CD4-positive, alpha-beta memory T cell (primary cell): Measurements from ENCODE around the gene ZC3H4. TPM values are rescaled to one million over a fixed set of nuclear protein-coding genes. Genes with fewer than 3 reads are reported as not detected.
A peak's percentile ranks its signal among the peaks of the same experiment; 100 is the strongest.

Experiments
- CTCF ChIA-PET: fragments of 350-600 bp; sonication (Branson Sonifier 250); formaldehyde crosslinking; loops from one replicate; lab custom pipeline; 2021; ENCODE audit warnings: inconsistent platforms; ENCODE audit not compliant: partially characterized antibody; lab: Charles Lee
- POLR2A ChIA-PET: fragments of 350-600 bp; sonication (Branson Sonifier 250); formaldehyde crosslinking; loops from one replicate; lab custom pipeline; 2021; ENCODE audit not compliant: partially characterized antibody; lab: Charles Lee
- DNase-seq, 5 donors: peaks; one replicate each; pipeline versions ENCODE4 v3.0.0 to v3.0.0-alpha.2; 2020 to 2022; ENCODE audit warnings: mixed read lengths in 1 of 5
- H3K27ac ChIP-seq: one replicate; pipeline ENCODE4 v1.7.0; 2013; ENCODE audit warnings: low read depth, low read length
- H3K27me3 ChIP-seq: 2 replicates; pipeline ENCODE4 v1.7.0; 2013; ENCODE audit warnings: mild to moderate bottlenecking, low read length, moderate library complexity; ENCODE audit not compliant: insufficient read depth
- H3K36me3 ChIP-seq: 2 replicates; pipeline ENCODE4 v1.7.0; 2013; ENCODE audit warnings: mild to moderate bottlenecking, low read length, moderate library complexity; ENCODE audit not compliant: insufficient read depth
- H3K4me1 ChIP-seq: 2 replicates; pipeline ENCODE4 v1.7.0; 2013; ENCODE audit warnings: mild to moderate bottlenecking, low read length, moderate library complexity; ENCODE audit not compliant: insufficient read depth
- H3K4me3 ChIP-seq, 2 donors: one replicate each; pipeline ENCODE4 v1.7.0; 2013; ENCODE audit warnings: low read length in 2 of 2, mild to moderate bottlenecking in 1 of 2
- H3K9me3 ChIP-seq, 2 donors: one replicate each; pipeline ENCODE4 v1.7.0; 2013; ENCODE audit warnings: low read length in 2 of 2, control low read depth in 1 of 2; ENCODE audit not compliant: control insufficient read depth in 1 of 2
- H3K27ac Mint-ChIP-seq, 7 donors: one replicate each; pipeline ENCODE4 v1.8.0; 2020 to 2021; ENCODE audit warnings: mixed read lengths in 7 of 7, mild to moderate bottlenecking in 6 of 7, inconsistent platforms in 3 of 7, moderate library complexity in 3 of 7
- H3K27me3 Mint-ChIP-seq, 2 donors: one replicate each; pipeline ENCODE4 v1.8.0; 2020 to 2021; ENCODE audit warnings: mixed read lengths in 2 of 2
- H3K36me3 Mint-ChIP-seq, 2 donors: one replicate each; pipeline ENCODE4 v1.8.0; 2020 to 2021; ENCODE audit warnings: mixed read lengths in 2 of 2, inconsistent platforms in 1 of 2, mild to moderate bottlenecking in 1 of 2
- H3K4me1 Mint-ChIP-seq, 4 donors: one replicate each; pipeline ENCODE4 v1.8.0; 2020 to 2021; ENCODE audit warnings: mixed read lengths in 4 of 4, mild to moderate bottlenecking in 1 of 4
- H3K4me3 Mint-ChIP-seq, 8 donors: one replicate each; pipeline ENCODE4 v1.8.0; 2020 to 2021; ENCODE audit warnings: mixed read lengths in 8 of 8, mild to moderate bottlenecking in 7 of 8, moderate library complexity in 6 of 8, inconsistent platforms in 3 of 8
- H3K9me3 Mint-ChIP-seq, 8 donors: one replicate each; pipeline ENCODE4 v1.8.0; 2020 to 2021; ENCODE audit warnings: mixed read lengths in 8 of 8, mild to moderate bottlenecking in 5 of 8, inconsistent platforms in 3 of 8, moderate library complexity in 1 of 8
- intact Hi-C: fragments of 100-400 bp; cut with micrococcal nuclease; formaldehyde crosslinking; loops from one replicate; pipeline ENCODE4 v1.15.1; 2023
- polyA plus RNA-seq, 2 donors: library from polyadenylated mRNA; unstranded; fragments of 300-500 nt; fragmentation: Illumina TruSeq; gene quantifications; one replicate each; pipeline ENCODE4 v1.2.3, GENCODE V29; 2021
- total RNA-seq, 2 experiments: library from RNA; stranded (reverse); gene quantifications; one replicate each; pipeline ENCODE4 v1.2.3, GENCODE V29; 2021

Gene ZC3H4
- total and polyA plus RNA-seq, 4 experiments from 2014 or later, result 0.33 to 75.7 (median 39.1) TPM

- Histone ChIP-seq H3K27me3 (peaks cover 26% of the 10 kb centered on the region), H3K4me3 (no peak overlapping the region), H3K27ac (no peak overlapping the region), H3K4me1 (peaks cover 16% of the 10 kb centered on the region), H3K9me3 (no peaks in the 10 kb centered on the region), H3K36me3 (no peaks in the 10 kb centered on the region)
- DNase-seq, result no peak
- Mint-ChIP-seq H3K4me1 (peaks cover 5 to 16% (median 9%) of the 10 kb centered on the region in 4 donors), H3K9me3 (peaks cover 0 to 2% (median 0%) of the 10 kb centered on the region in 8 donors), H3K27ac (no peak overlapping the region), H3K27me3 (peaks cover 46 to 50% of the 10 kb centered on the region in 2 donors), H3K4me3 (no peak overlapping the region), H3K36me3 (no peaks in the 10 kb centered on the region)
- intact Hi-C loops, result no loop called here
- POLR2A ChIA-PET, result no interaction called here
- CTCF ChIA-PET, result interaction anchor here (1.9 kb wide), 1 partner anchor 15 kb away, joined by 17 read pairs; no protein-coding TSS in a partner anchor
These were observed 85.9 kb downstream of the ZC3H4 start for GRCh38 chr19:47027586-47028088.

GRCh38 chr19:47026889-47027288 lies 86.7 kb downstream of the ZC3H4 start:
- CTCF ChIA-PET, result interaction anchor here (3.5 kb wide), 1 partner anchor 14 kb away, joined by 27 read pairs; no protein-coding TSS in a partner anchor

GRCh38 chr19:47026156-47026555 lies 87.4 kb downstream of the ZC3H4 start:
- ChIA-PET CTCF (interaction anchor here (3.5 kb wide), 1 partner anchor 13 kb away, joined by 27 read pairs; no protein-coding TSS in a partner anchor), POLR2A (no interaction called here)
- intact Hi-C loops, result no loop called here
- Mint-ChIP-seq H3K27me3 (peaks cover 46 to 51% of the 10 kb centered on the region in 2 donors), H3K27ac (no peak overlapping the region), H3K4me1 (peaks cover 6 to 10% (median 9%) of the 10 kb centered on the region in 4 donors), H3K36me3 (no peaks in the 10 kb centered on the region), H3K4me3 (peak overlapping the region in 1 of 8 donors; percentile 38), H3K9me3 (peaks cover 0 to 2% (median 0%) of the 10 kb centered on the region in 8 donors)
- no peak overlapping the region for H3K4me3 ChIP-seq
- peaks cover 21% of the 10 kb centered on the region for H3K4me1 ChIP-seq
- H3K27ac ChIP-seq, result no peak overlapping the region
- DNase-seq, result no peak
- no peaks in the 10 kb centered on the region for H3K9me3 ChIP-seq
- H3K27me3 ChIP-seq, result peaks cover 39% of the 10 kb centered on the region
- no peaks in the 10 kb centered on the region for H3K36me3 ChIP-seq

More at GRCh38 chr19:47026889-47027288, 86.7 kb downstream of the ZC3H4 start:
- Mint-ChIP-seq H3K4me1 (peaks cover 5 to 9% (median 8%) of the 10 kb centered on the region in 4 donors), H3K27ac (no peak overlapping the region), H3K36me3 (no peaks in the 10 kb centered on the region), H3K4me3 (no peak overlapping the region), H3K9me3 (peaks cover 0 to 2% (median 0%) of the 10 kb centered on the region in 8 donors), H3K27me3 (peaks cover 48 to 49% of the 10 kb centered on the region in 2 donors)
- DNase-seq, result no peak
- Histone ChIP-seq H3K4me3 (no peak overlapping the region), H3K27me3 (peaks cover 31% of the 10 kb centered on the region), H3K4me1 (peaks cover 14% of the 10 kb centered on the region), H3K9me3 (no peaks in the 10 kb centered on the region), H3K27ac (no peak overlapping the region), H3K36me3 (no peaks in the 10 kb centered on the region)
- intact Hi-C loops, result no loop called here
- POLR2A ChIA-PET, result no interaction called here

- H3K4me1 ChIP-seq, result peaks cover 31% of the 10 kb centered on the region
- ChIA-PET POLR2A (interaction anchor here (0.7 kb wide), 1 partner anchor 19 kb away, joined by 5 read pairs; no protein-coding TSS in a partner anchor), CTCF (interaction anchor here (3.5 kb wide), 1 partner anchor 11 kb away, joined by 27 read pairs; no protein-coding TSS in a partner anchor)
- no peak for DNase-seq
- H3K4me1 Mint-ChIP-seq, result peaks cover 7 to 16% (median 12%) of the 10 kb centered on the region in 4 donors
- H3K27ac ChIP-seq, result no peak overlapping the region
- peaks cover 0 to 2% (median 0%) of the 10 kb centered on the region in 8 donors for H3K9me3 Mint-ChIP-seq
- intact Hi-C loops, result no loop called here
- H3K27me3 Mint-ChIP-seq, result peaks cover 42 to 48% of the 10 kb centered on the region in 2 donors
- H3K36me3 ChIP-seq, result no peaks in the 10 kb centered on the region
- H3K36me3 Mint-ChIP-seq, result no peaks in the 10 kb centered on the region
- no peak overlapping the region for H3K4me3 ChIP-seq
- no peak overlapping the region for H3K27ac Mint-ChIP-seq
- no peaks in the 10 kb centered on the region for H3K9me3 ChIP-seq
- H3K4me3 Mint-ChIP-seq, result no peak overlapping the region
- peaks cover 42% of the 10 kb centered on the region for H3K27me3 ChIP-seq
These were observed 89.1 kb downstream of the ZC3H4 start for GRCh38 chr19:47024502-47024901.

GRCh38 chr19:47023448-47023794 lies 90.2 kb downstream of the ZC3H4 start:
- Histone ChIP-seq H3K9me3 (no peaks in the 10 kb centered on the region), H3K4me1 (peaks cover 31% of the 10 kb centered on the region), H3K27ac (no peak overlapping the region), H3K36me3 (no peaks in the 10 kb centered on the region), H3K27me3 (peaks cover 38% of the 10 kb centered on the region), H3K4me3 (no peak overlapping the region)
- Mint-ChIP-seq H3K4me1 (peaks cover 7 to 21% (median 15%) of the 10 kb centered on the region in 4 donors), H3K4me3 (peak overlapping the region in 4 of 8 donors; percentile 48 to 75 (median 60)), H3K27me3 (peaks cover 46 to 49% of the 10 kb centered on the region in 2 donors), H3K27ac (peak overlapping the region in 1 of 7 donors; percentile 43), H3K9me3 (peaks cover 0 to 2% (median 0%) of the 10 kb centered on the region in 8 donors), H3K36me3 (no peaks in the 10 kb centered on the region)
- intact Hi-C loops, result no loop called here
- POLR2A ChIA-PET, result no interaction called here
- CTCF ChIA-PET, result interaction anchor here (0.9 to 3.5 kb wide), 4 partner anchors 9 to 14 kb away, joined by 3 to 27 read pairs (median 9); no protein-coding TSS in a partner anchor
- DNase-seq, result no peak

GRCh38 chr19:47022541-47023447 lies 90.8 kb downstream of the ZC3H4 start:
- no peaks in the 10 kb centered on the region for H3K36me3 ChIP-seq
- H3K36me3 Mint-ChIP-seq, result no peaks in the 10 kb centered on the region
- intact Hi-C loops, result no loop called here
- H3K27ac Mint-ChIP-seq, result peak overlapping the region in 1 of 7 donors; percentile 43
- peak overlapping the region in 6 of 8 donors; percentile 25 to 75 (median 54) for H3K4me3 Mint-ChIP-seq
- no peak for DNase-seq
- H3K27me3 ChIP-seq, result peaks cover 33% of the 10 kb centered on the region
- ChIA-PET CTCF (interaction anchor here (0.9 to 2.4 kb wide), 3 partner anchors 8 to 14 kb away, joined by 3 to 12 read pairs (median 6); no protein-coding TSS in a partner anchor), POLR2A (no interaction called here)
- H3K27ac ChIP-seq, result no peak overlapping the region
- H3K9me3 Mint-ChIP-seq, result peaks cover 0 to 2% (median 0%) of the 10 kb centered on the region in 8 donors
- H3K4me3 ChIP-seq, result no peak overlapping the region
- H3K4me1 Mint-ChIP-seq, result peaks cover 7 to 21% (median 15%) of the 10 kb centered on the region in 4 donors
- no peaks in the 10 kb centered on the region for H3K9me3 ChIP-seq
- H3K4me1 ChIP-seq, result peaks cover 31% of the 10 kb centered on the region
- H3K27me3 Mint-ChIP-seq, result peaks cover 41 to 45% of the 10 kb centered on the region in 2 donors
